Smooth muscle cell (in vitro differentiated cells): ENCODE data around the gene PIF1. TPM values are rescaled to one million over a fixed set of nuclear protein-coding genes. Genes with fewer than 3 reads are reported as not detected.
"Not testable (repeated sequence)": the region's sequence is repeated elsewhere in the genome, so short reads cannot be mapped to it uniquely, and the experiment has no call there.

Experiments
- DNase-seq: peaks from one replicate; lab custom pipeline; 2025; ENCODE audit not compliant: unreplicated experiment; lab: John Stamatoyannopoulos, UW
- H2AFZ ChIP-seq: fragments of 200-600 bp; sonication (generic); 2 replicates; pipeline ENCODE4 v1.6.0; 2016; ENCODE audit warnings: antibody characterized with exemption, low read depth, mild to moderate bottlenecking
- H3F3A ChIP-seq: fragments of 200-600 bp; sonication (generic); 2 replicates; pipeline ENCODE4 v1.6.0; 2017; ENCODE audit warnings: antibody characterized with exemption, low read depth
- H3K27ac ChIP-seq: fragments of 200-600 bp; sonication (generic); 2 replicates; pipeline ENCODE4 v1.5.1; 2016; ENCODE audit warnings: low read depth, mild to moderate bottlenecking
- H3K27me3 ChIP-seq: fragments of 200-600 bp; sonication (generic); 2 replicates; pipeline ENCODE4 v1.6.1; 2016; ENCODE audit warnings: low read depth, mild to moderate bottlenecking
- H3K36me3 ChIP-seq: fragments of 200-600 bp; sonication (generic); 2 replicates; pipeline ENCODE4 v1.5.1; 2016; ENCODE audit warnings: low read depth
- H3K4me1 ChIP-seq: fragments of 200-600 bp; sonication (generic); 2 replicates; pipeline ENCODE4 v1.5.1; 2016; ENCODE audit warnings: low read depth
- H3K4me2 ChIP-seq: fragments of 200-600 bp; sonication (generic); 2 replicates; pipeline ENCODE4 v1.6.0; 2016; ENCODE audit warnings: mild to moderate bottlenecking
- H3K4me3 ChIP-seq: fragments of 200-600 bp; sonication (generic); 2 replicates; pipeline ENCODE4 v1.5.1; 2016; ENCODE audit warnings: mild to moderate bottlenecking
- H3K79me2 ChIP-seq: fragments of 200-600 bp; sonication (generic); 2 replicates; pipeline ENCODE4 v1.6.0; 2016; ENCODE audit warnings: low read depth, mild to moderate bottlenecking
- H3K9ac ChIP-seq: fragments of 200-600 bp; sonication (generic); 2 replicates; pipeline ENCODE4 v1.6.0; 2016; ENCODE audit warnings: low read depth
- H3K9me3 ChIP-seq: fragments of 200-600 bp; sonication (generic); replicated peaks from 2 replicates; pipeline ENCODE4 v1.5.1; 2016; ENCODE audit warnings: low read depth
- H4K20me1 ChIP-seq: fragments of 200-600 bp; sonication (generic); 2 replicates; pipeline ENCODE4 v1.6.0; 2016; ENCODE audit warnings: low read depth
- WGBS: methylation state at CpG from one replicate; pipeline ENCODE4 v1.1.7; 2016; ENCODE audit warnings: low lambda C conversion rate; 5-methylcytosine and 5-hydroxymethylcytosine counted together
- polyA plus RNA-seq: library from polyadenylated mRNA; unstranded; fragments of >200 nt; fragmentation: Nextera tagmentation; extraction: Ambion mirVana; gene quantifications from 2 replicates; pipeline ENCODE4 v1.2.1, GENCODE V29; 2016
- total RNA-seq: library from RNA; depleted of rRNA; stranded (reverse); fragments of >200 nt; gene quantifications from 2 replicates; pipeline ENCODE4 v1.2.3, GENCODE V29; 2014
- TF ChIP-seq, protein P1 (sequence below): fragments of 200-600 bp; sonication (generic); IDR thresholded peaks from 2 replicates; pipeline ENCODE4 v1.5.1; 2017; ENCODE audit warnings: borderline replicate concordance, mild to moderate bottlenecking, antibody characterized with exemption; ENCODE audit not compliant: insufficient read depth, poor library complexity, severe bottlenecking

PIF1 gene
- total and polyA plus RNA-seq, 2 experiments from 2014 or later: 1.5 to 1.6 TPM

- Histone ChIP-seq H3K4me2 (peak overlapping the region; percentile 97), H3K79me2 (no peaks in the 10 kb centered on the region), H4K20me1 (no peaks in the 10 kb centered on the region), H3K4me1 (peaks cover 13% of the 10 kb centered on the region), H3K27me3 (no peaks in the 10 kb centered on the region), H3K4me3 (peak overlapping the region; percentile 58), H3K36me3 (no peaks in the 10 kb centered on the region), H3K27ac (no peak overlapping the region), H2AFZ (no peak overlapping the region), H3K9ac (no peak overlapping the region), H3F3A (no peaks in the 10 kb centered on the region), H3K9me3 (no peaks in the 10 kb centered on the region)
- WGBS: under 1% methylated on average over 17 of the region's 17 CpGs
- no peak for DNase-seq
- TF ChIP-seq, protein P1, sequence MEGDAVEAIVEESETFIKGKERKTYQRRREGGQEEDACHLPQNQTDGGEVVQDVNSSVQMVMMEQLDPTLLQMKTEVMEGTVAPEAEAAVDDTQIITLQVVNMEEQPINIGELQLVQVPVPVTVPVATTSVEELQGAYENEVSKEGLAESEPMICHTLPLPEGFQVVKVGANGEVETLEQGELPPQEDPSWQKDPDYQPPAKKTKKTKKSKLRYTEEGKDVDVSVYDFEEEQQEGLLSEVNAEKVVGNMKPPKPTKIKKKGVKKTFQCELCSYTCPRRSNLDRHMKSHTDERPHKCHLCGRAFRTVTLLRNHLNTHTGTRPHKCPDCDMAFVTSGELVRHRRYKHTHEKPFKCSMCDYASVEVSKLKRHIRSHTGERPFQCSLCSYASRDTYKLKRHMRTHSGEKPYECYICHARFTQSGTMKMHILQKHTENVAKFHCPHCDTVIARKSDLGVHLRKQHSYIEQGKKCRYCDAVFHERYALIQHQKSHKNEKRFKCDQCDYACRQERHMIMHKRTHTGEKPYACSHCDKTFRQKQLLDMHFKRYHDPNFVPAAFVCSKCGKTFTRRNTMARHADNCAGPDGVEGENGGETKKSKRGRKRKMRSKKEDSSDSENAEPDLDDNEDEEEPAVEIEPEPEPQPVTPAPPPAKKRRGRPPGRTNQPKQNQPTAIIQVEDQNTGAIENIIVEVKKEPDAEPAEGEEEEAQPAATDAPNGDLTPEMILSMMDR: no peak
Observed at GRCh38 chr15:64824929-64825430, 467 bp downstream of the PIF1 start.

DNA sequence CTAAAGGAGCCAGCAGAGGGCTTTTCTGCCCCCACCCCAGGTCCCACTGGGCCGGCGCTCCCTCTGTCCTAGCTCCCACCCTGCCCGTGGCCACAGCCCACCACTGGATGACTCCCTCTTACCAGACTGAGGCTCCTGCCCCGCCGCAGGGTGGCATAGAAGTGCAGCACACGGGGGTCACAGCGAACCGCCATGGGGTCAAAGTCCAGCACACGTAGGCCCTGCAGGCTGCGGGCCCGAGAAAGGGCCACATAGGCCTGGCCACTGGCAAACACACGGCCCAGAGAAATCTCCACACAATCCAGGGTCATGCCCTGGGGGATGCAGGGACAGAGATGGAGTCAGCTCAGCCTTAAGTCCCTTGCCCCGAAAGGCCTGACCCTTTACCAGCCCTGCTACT, 9.0 kb downstream of the PIF1 start:
- TF ChIP-seq, protein P1: no peak
- no peaks in the 10 kb centered on the region for H3F3A ChIP-seq
- H3K9ac ChIP-seq: no peak overlapping the region
- peaks cover under 1% of the 10 kb centered on the region for H3K4me1 ChIP-seq
- no peaks in the 10 kb centered on the region for H4K20me1 ChIP-seq
- H3K27ac ChIP-seq: no peak overlapping the region
- H3K9me3 ChIP-seq: no peaks in the 10 kb centered on the region
- no peaks in the 10 kb centered on the region for H3K27me3 ChIP-seq
- no peaks in the 10 kb centered on the region for H3K79me2 ChIP-seq
- H3K36me3 ChIP-seq: no peaks in the 10 kb centered on the region
- 91% methylated on average over 12 of the region's 13 CpGs for WGBS
- no peak overlapping the region for H3K4me3 ChIP-seq
- no peak for DNase-seq
- H3K4me2 ChIP-seq: no peak overlapping the region
- no peak overlapping the region for H2AFZ ChIP-seq

- H3K4me2 ChIP-seq, DNase-seq, H3K36me3 ChIP-seq, H3F3A ChIP-seq, H3K9ac ChIP-seq, H3K4me3 ChIP-seq, H3K79me2 ChIP-seq, H3K27ac ChIP-seq, H3K27me3 ChIP-seq, H4K20me1 ChIP-seq, H2AFZ ChIP-seq, H3K9me3 ChIP-seq: not testable (repeated sequence)
- 87% methylated on average over 4 of the region's 4 CpGs for WGBS
- peaks cover 12% of the 10 kb centered on the region for H3K4me1 ChIP-seq
Observed at GRCh38 chr15:64814965-64815364, 10.5 kb downstream of the PIF1 start.

GRCh38 chr15:64814283-64814682, 11.2 kb downstream of the PIF1 start:
- not testable (repeated sequence) for DNase-seq, H2AFZ ChIP-seq, H3K4me2 ChIP-seq, H3K27ac ChIP-seq, H3K36me3 ChIP-seq, H3K79me2 ChIP-seq, H3K9me3 ChIP-seq, H3K4me3 ChIP-seq, H3F3A ChIP-seq, H3K9ac ChIP-seq, H4K20me1 ChIP-seq, H3K27me3 ChIP-seq
- WGBS: 93% methylated on average over 8 of the region's 8 CpGs
- H3K4me1 ChIP-seq: peaks cover 16% of the 10 kb centered on the region

DNA sequence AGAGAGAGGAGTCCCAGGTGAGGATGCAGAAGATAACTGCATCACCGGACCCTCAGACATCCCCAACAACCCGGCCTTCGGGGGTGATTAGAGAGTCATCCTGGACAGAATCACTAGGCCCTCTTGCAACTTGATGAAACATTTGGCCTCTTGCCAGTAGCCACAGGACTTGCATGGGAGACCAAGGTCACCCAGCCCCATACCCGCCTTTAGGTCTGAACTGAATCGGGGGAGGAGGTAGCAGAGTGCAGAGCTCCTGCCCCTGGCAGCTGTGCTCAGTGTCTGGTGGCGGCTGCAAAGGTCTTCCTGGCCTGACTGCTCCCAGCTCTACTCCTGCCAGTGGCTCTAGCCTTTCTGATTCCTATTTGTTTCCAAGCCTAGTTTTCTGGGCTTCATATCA, 12.4 kb downstream of the PIF1 start:
- H3K27ac ChIP-seq: no peak overlapping the region
- TF ChIP-seq, protein P1: no peak
- H3K36me3 ChIP-seq: no peaks in the 10 kb centered on the region
- 77% methylated on average over 6 of the region's 6 CpGs for WGBS
- H3K27me3 ChIP-seq: no peaks in the 10 kb centered on the region
- no peaks in the 10 kb centered on the region for H3K79me2 ChIP-seq
- no peaks in the 10 kb centered on the region for H3F3A ChIP-seq
- H4K20me1 ChIP-seq: no peaks in the 10 kb centered on the region
- H3K9me3 ChIP-seq: no peaks in the 10 kb centered on the region
- no peak overlapping the region for H3K4me3 ChIP-seq
- no peak overlapping the region for H3K4me2 ChIP-seq
- H3K9ac ChIP-seq: no peak overlapping the region
- peaks cover 25% of the 10 kb centered on the region for H3K4me1 ChIP-seq
- no peak overlapping the region for H2AFZ ChIP-seq
- DNase-seq: no peak
